IPS-15b (cell line): ENCODE measurements around the gene OR5AN1.
"Not testable (repeated sequence)": the region's sequence is repeated elsewhere in the genome, so short reads cannot be mapped to it uniquely, and the experiment has no call there.

Source experiments
- H3K27me3 ChIP-seq: one replicate; pipeline ENCODE4 v1.6.1; 2013; ENCODE audit warnings: low read length; ENCODE audit not compliant: control insufficient read depth, insufficient read depth
- H3K36me3 ChIP-seq: one replicate; pipeline ENCODE4 v1.6.1; 2013; ENCODE audit warnings: low read length; ENCODE audit not compliant: control insufficient read depth, insufficient read depth
- H3K4me1 ChIP-seq: one replicate; pipeline ENCODE4 v1.6.1; 2013; ENCODE audit warnings: mild to moderate bottlenecking, low read length; ENCODE audit not compliant: control insufficient read depth, insufficient read depth
- H3K4me3 ChIP-seq: one replicate; pipeline ENCODE4 v1.5.1; 2013; ENCODE audit warnings: low read depth, low read length
- H3K9ac ChIP-seq: one replicate; pipeline ENCODE4 v1.6.1; 2013; ENCODE audit warnings: low read depth, mild to moderate bottlenecking, low read length
- H3K9me3 ChIP-seq: one replicate; pipeline ENCODE4 v1.6.1; 2013; ENCODE audit warnings: mild to moderate bottlenecking, low read length; ENCODE audit not compliant: control insufficient read depth, insufficient read depth

Gene OR5AN1

GRCh38 chr11:59358595-59358994, at the start of gene OR5AN1:
TSS of gene OR5AN1 (plus strand) at chr11:59358895. CDS start at chr11:59364459, 5,564 bp downstream.
- Histone ChIP-seq H3K9me3 (no peaks in the 10 kb centered on the region), H3K4me3 (no peak within 1 kb of the TSS), H3K36me3 (no peaks in the 10 kb centered on the region), H3K4me1 (no peaks in the 10 kb centered on the region), H3K9ac (no peak within 1 kb of the TSS), H3K27me3 (no peaks in the 10 kb centered on the region)

DNA sequence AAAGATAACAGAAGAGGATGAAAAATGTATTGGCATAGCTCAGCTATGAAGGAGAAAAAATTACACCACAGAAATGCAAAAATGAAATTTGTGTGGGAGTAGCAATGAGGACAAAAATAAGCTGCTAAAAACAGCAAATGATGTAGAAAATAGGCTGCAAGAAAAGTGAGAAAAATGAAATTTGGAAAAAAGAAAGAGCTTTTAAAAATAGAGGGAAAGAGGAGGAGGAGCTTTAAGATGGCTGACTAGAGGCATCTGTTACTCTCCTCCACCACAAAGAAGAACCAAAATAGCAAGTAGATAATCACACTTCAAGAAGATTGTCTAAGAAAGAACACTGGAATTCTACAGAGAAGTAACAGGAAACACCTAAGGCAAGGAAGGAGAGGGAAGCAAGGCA, 23.7 kb upstream of the OR5AN1 start:
- peaks cover 3% of the 10 kb centered on the region for H3K9me3 ChIP-seq

DNA sequence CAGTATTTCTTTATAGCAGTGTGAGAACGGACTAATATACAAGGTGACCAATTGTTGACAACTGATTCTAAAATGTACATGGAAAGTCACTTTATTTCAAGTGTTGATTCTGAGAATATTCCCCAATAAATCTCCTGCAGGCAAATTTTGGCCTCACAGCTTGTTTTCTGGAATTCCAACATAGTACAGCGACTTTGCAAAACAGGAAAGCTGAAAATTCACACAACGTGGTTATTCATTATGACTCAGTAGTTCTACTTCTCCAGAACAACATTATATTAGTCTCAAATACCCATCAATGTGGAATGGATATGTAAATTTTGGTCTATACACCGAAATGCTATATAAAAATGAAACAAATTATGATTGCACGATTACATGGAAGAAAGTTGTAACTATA, 22.5 kb upstream of the OR5AN1 start:
- no peaks in the 10 kb centered on the region for H3K4me1 ChIP-seq
- no peak overlapping the region for H3K4me3 ChIP-seq
- no peaks in the 10 kb centered on the region for H3K36me3 ChIP-seq
- H3K9ac ChIP-seq: no peak overlapping the region
- H3K9me3 ChIP-seq: peaks cover 3% of the 10 kb centered on the region
- no peaks in the 10 kb centered on the region for H3K27me3 ChIP-seq

More for the DNA sequence above, 23.7 kb upstream of the OR5AN1 start:
- H3K9ac ChIP-seq: no peak overlapping the region
- no peak overlapping the region for H3K4me3 ChIP-seq
- H3K36me3 ChIP-seq: no peaks in the 10 kb centered on the region
- H3K4me1 ChIP-seq: no peaks in the 10 kb centered on the region
- no peaks in the 10 kb centered on the region for H3K27me3 ChIP-seq

- Histone ChIP-seq H3K4me3 (no peak overlapping the region), H3K36me3 (no peaks in the 10 kb centered on the region), H3K4me1 (no peaks in the 10 kb centered on the region), H3K9me3 (peaks cover 3% of the 10 kb centered on the region), H3K9ac (no peak overlapping the region), H3K27me3 (no peaks in the 10 kb centered on the region)
Measured at GRCh38 chr11:59336931-59337330, 21.8 kb upstream of the OR5AN1 start.

GRCh38 chr11:59349657-59350056, 9.0 kb upstream of the OR5AN1 start:
- H3K4me3 ChIP-seq, H3K27me3 ChIP-seq, H3K9ac ChIP-seq, H3K4me1 ChIP-seq, H3K36me3 ChIP-seq, H3K9me3 ChIP-seq: not testable (repeated sequence)

GRCh38 chr11:59355226-59355625, 3.5 kb upstream of the OR5AN1 start:
- Histone ChIP-seq H3K9ac (no peak overlapping the region), H3K27me3 (no peaks in the 10 kb centered on the region), H3K4me1 (no peaks in the 10 kb centered on the region), H3K4me3 (no peak overlapping the region), H3K36me3 (no peaks in the 10 kb centered on the region), H3K9me3 (peaks cover 3% of the 10 kb centered on the region)

GRCh38 chr11:59356561-59356960, 2.1 kb upstream of the OR5AN1 start:
- Histone ChIP-seq H3K27me3 (no peaks in the 10 kb centered on the region), H3K36me3 (no peaks in the 10 kb centered on the region), H3K9me3 (no peaks in the 10 kb centered on the region), H3K9ac (no peak overlapping the region), H3K4me3 (no peak overlapping the region), H3K4me1 (no peaks in the 10 kb centered on the region)

DNA sequence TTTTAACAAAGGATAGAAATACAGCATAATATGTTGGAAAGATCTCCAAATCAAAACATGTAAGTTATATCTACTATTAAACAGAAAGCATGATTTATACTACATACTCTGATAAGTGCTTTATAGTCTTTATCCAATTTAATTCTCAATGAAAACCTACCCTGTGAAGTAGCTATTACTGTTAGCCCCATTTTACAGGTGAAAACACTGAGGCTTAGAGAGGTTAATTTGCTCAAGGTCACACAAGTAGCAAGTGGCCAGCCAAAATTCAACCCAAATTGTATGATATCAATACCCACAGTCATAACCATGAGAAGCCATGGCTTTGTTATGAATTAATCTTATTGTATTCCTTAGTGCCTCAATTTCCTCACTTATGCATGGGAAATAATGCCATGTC, 675 bp upstream of the OR5AN1 start:
- Histone ChIP-seq H3K27me3 (no peaks in the 10 kb centered on the region), H3K4me1 (no peaks in the 10 kb centered on the region), H3K9ac (no peak overlapping the region), H3K4me3 (no peak overlapping the region), H3K9me3 (no peaks in the 10 kb centered on the region), H3K36me3 (no peaks in the 10 kb centered on the region)

GRCh38 chr11:59365232-59366018, 6.7 kb downstream of the OR5AN1 start:
- Histone ChIP-seq H3K27me3 (no peaks in the 10 kb centered on the region), H3K9ac (no peak overlapping the region), H3K36me3 (no peaks in the 10 kb centered on the region), H3K4me3 (no peak overlapping the region), H3K4me1 (no peaks in the 10 kb centered on the region), H3K9me3 (no peaks in the 10 kb centered on the region)

DNA sequence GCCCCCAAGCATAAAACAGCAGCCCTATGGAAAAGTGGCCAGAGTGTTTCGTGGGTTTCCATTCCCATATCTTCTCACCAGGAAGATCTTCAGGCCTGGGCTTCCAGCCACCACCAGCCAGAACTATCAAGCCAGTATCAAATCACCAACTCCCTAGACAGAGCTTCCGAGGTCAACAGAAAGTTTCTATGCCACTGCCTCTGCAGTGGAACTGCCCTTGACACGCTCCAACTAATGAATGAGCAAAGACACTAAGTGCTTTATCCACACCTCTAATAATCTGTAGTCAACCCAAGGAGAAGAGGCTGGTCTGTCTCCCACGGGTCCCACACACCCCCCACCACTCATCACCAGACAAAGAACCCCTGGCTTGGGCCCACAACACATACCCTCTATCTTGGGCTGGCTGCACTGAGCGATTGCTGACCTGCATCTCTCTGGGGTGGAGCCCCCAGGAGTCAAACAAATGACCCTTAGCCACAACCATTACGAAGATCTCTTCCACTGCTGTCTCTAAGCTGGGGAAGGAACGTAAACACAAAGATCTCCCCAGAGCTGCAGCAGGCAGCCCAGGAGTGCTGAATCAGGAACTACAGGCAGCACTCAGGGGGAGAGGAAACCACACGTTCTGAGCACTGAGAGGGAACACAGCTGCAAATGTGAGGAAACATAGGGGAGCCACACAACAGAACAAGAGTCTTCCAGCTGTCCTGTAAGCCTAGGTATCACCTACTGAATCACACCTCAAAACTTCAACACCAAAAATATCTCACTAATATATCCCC, 9.7 kb downstream of the OR5AN1 start:
- H3K4me3 ChIP-seq: no peak overlapping the region
- H3K9me3 ChIP-seq: no peaks in the 10 kb centered on the region
- no peaks in the 10 kb centered on the region for H3K4me1 ChIP-seq
- H3K9ac ChIP-seq: no peak overlapping the region
- H3K27me3 ChIP-seq: no peaks in the 10 kb centered on the region
- H3K36me3 ChIP-seq: no peaks in the 10 kb centered on the region

DNA sequence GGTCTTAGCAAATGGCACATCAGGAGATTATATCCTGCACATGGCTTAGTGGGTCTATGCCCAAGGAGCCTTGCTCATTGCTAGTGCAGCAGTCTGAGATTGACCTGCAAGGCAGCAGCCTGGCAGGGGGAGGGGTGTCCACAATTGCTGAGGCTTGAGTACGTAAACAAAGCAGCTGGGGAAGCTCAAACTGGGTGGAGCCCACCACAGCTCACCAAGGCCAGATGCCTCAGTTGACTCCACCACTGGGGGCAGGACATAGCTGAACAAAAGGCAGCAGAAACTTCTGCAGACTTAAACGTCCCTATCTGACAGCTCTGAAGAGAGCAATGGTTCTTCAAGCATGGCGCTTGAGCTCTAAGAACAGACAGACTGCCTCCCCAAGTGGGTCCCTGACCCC, 13.6 kb downstream of the OR5AN1 start:
- H3K36me3 ChIP-seq, H3K9ac ChIP-seq, H3K4me1 ChIP-seq, H3K27me3 ChIP-seq, H3K9me3 ChIP-seq, H3K4me3 ChIP-seq: not testable (repeated sequence)
